Activated CD8-positive, alpha-beta memory T cell treated with anti-CD3 and anti-CD28 coated beads for 4 hours (primary cell): Measurements from ENCODE around the gene LNX2.
"Not testable (repeated sequence)": the region's sequence is repeated elsewhere in the genome, so short reads cannot be mapped to it uniquely, and the experiment has no call there.

ENCODE experiments used
- DNase-seq, 2 donors: peaks; one replicate each; pipeline ENCODE4 v3.0.0-alpha.2; 2020; ENCODE audit warnings: low read depth in 2 of 2

The LNX2 gene

GRCh38 chr13:27637289-27637626, 16.9 kb upstream of the LNX2 start:
- no peak for DNase-seq

GRCh38 chr13:27636589-27637288, 16.4 kb upstream of the LNX2 start:
- DNase-seq = no peak

- no peak for DNase-seq
Measured at GRCh38 chr13:27635266-27635665, 14.9 kb upstream of the LNX2 start.

- no peak for DNase-seq
Measured at GRCh38 chr13:27634791-27635190, 14.5 kb upstream of the LNX2 start.

GRCh38 chr13:27634231-27634630, 13.9 kb upstream of the LNX2 start:
- DNase-seq = no peak

- DNase-seq = no peak
Measured at GRCh38 chr13:27632648-27633047, 12.3 kb upstream of the LNX2 start.

- no peak for DNase-seq
Measured at GRCh38 chr13:27632214-27632613, 11.9 kb upstream of the LNX2 start.

- no peak for DNase-seq
Measured at GRCh38 chr13:27631665-27632064, 11.3 kb upstream of the LNX2 start.

- no peak for DNase-seq
Measured at GRCh38 chr13:27631156-27631555, 10.8 kb upstream of the LNX2 start.

GRCh38 chr13:27628766-27629165, 8.4 kb upstream of the LNX2 start:
- DNase-seq = not testable (repeated sequence)

- no peak for DNase-seq
Measured at GRCh38 chr13:27628081-27628480, 7.8 kb upstream of the LNX2 start.

- no peak for DNase-seq
Measured at GRCh38 chr13:27627380-27627779, 7.1 kb upstream of the LNX2 start.

GRCh38 chr13:27625839-27626238, 5.5 kb upstream of the LNX2 start:
- no peak for DNase-seq

GRCh38 chr13:27624071-27624470, 3.7 kb upstream of the LNX2 start:
- DNase-seq = no peak

- no peak for DNase-seq
Measured at GRCh38 chr13:27622881-27623280, 2.6 kb upstream of the LNX2 start.

- peak in 1 of 2 donors; percentile 2 for DNase-seq
Measured at GRCh38 chr13:27622102-27622820, 1.9 kb upstream of the LNX2 start.

GRCh38 chr13:27621366-27622101, 1.2 kb upstream of the LNX2 start, which contains the start of gene POLR1D:
POLR1D (plus strand) TSS chr13:27621892; CDS start chr13:27621984, 92 bp downstream.
- peak; percentile 63 to 77 for DNase-seq

GRCh38 chr13:27621116-27621365, 712 bp upstream of the LNX2 start:
- DNase-seq = no peak

GRCh38 chr13:27619728-27620376, 477 bp downstream of the LNX2 start:
- peak in 1 of 2 donors; percentile 6 for DNase-seq

GRCh38 chr13:27619093-27619727, 1.1 kb downstream of the LNX2 start:
- DNase-seq = no peak

GRCh38 chr13:27617881-27618321, 2.4 kb downstream of the LNX2 start:
- DNase-seq = no peak

- DNase-seq = no peak
Measured at GRCh38 chr13:27613628-27614027, 6.7 kb downstream of the LNX2 start.
